GM12878 (cell line): ENCODE data around the gene SLC20A1. TPM values are rescaled to one million over a fixed set of nuclear protein-coding genes. Genes with fewer than 3 reads are reported as not detected.
"Not testable (repeated sequence)": the region's sequence is repeated elsewhere in the genome, so short reads cannot be mapped to it uniquely, and the experiment has no call there.

Experiments
- ATAC-seq: fragments of 200-7000 bp; cut with Tn5 transposase; 3 replicates; pipeline ENCODE4 v1.9.1; 2020; ENCODE audit warnings: mild to moderate bottlenecking, moderate library complexity
- BruUV-seq: library from RNA; stranded (reverse); fragments of 400-500 nt; replicated peaks from 2 replicates; lab custom pipeline; 2021; lab: Mats Ljungman, UMichigan
- CTCF ChIA-PET: fragments of 300-600 bp; sonication (Branson Sonifier 250); formaldehyde crosslinking; extraction: SDS; loops from one replicate; lab custom pipeline; 2021; ENCODE audit warnings: inconsistent platforms; lab: Yijun Ruan, JAX
- POLR2A ChIA-PET: fragments of 350-600 bp; formaldehyde crosslinking; extraction: SDS; loops from one replicate; lab custom pipeline; 2021; ENCODE audit warnings: inconsistent platforms; lab: Charles Lee
- RAD21 ChIA-PET: fragments of 300-600 bp; sonication (Branson Sonifier 250); formaldehyde crosslinking; loops from one replicate; lab custom pipeline; 2023; ENCODE audit warnings: antibody characterized with exemption; ENCODE audit not compliant: unreplicated experiment; lab: Charles Lee
- SMC1A ChIA-PET: fragments of 300-600 bp; sonication (Branson Sonifier 250); formaldehyde crosslinking; loops from one replicate; lab custom pipeline; 2023; ENCODE audit not compliant: unreplicated experiment, uncharacterized antibody; lab: Charles Lee
- DNase-seq: peaks from one replicate; pipeline ENCODE4 v3.0.0-alpha.2; 2011; ENCODE audit warnings: low read depth, low spot score
- FAIRE-seq: peaks from 3 replicates; lab custom pipeline; 2011; peaks lifted over from hg19 to GRCh38; lab: Jason Lieb, UNC
- H2AFZ ChIP-seq: 2 replicates; pipeline ENCODE4 v1.6.0; 2011; ENCODE audit warnings: low read depth, low read length, control low read depth; ENCODE audit not compliant: control insufficient read depth
- H3K27ac ChIP-seq: 2 replicates; pipeline ENCODE4 v1.5.1; 2011; ENCODE audit warnings: control low read depth; ENCODE audit not compliant: control insufficient read depth, insufficient read depth
- H3K27me3 ChIP-seq, 2 experiments: replicated peaks in 1 of 2; 2 replicates each; pipeline versions ENCODE4 v1.6.0 to v1.6.1; 2011; ENCODE audit warnings: low read length in 1 of 2; ENCODE audit not compliant: control insufficient read depth in 2 of 2, insufficient read depth in 2 of 2
- H3K36me3 ChIP-seq, 2 experiments: 2 replicates each; pipeline ENCODE4 v1.5.1; 2011; ENCODE audit warnings: low read length in 1 of 2; ENCODE audit not compliant: control insufficient read depth in 2 of 2, insufficient read depth in 2 of 2
- H3K4me1 ChIP-seq: 2 replicates; pipeline ENCODE4 v1.6.1; 2011; ENCODE audit warnings: mild to moderate bottlenecking, low read length, moderate library complexity, mixed read lengths; ENCODE audit not compliant: control insufficient read depth, insufficient read depth
- H3K4me2 ChIP-seq: 2 replicates; pipeline ENCODE4 v1.6.0; 2011; ENCODE audit warnings: control low read depth; ENCODE audit not compliant: control insufficient read depth, insufficient read depth
- H3K4me3 ChIP-seq: fragments of 200-600 bp; sonication (generic); 2 replicates; pipeline ENCODE4 v1.5.1; 2016
- H3K79me2 ChIP-seq: 2 replicates; pipeline ENCODE4 v1.6.0; 2011; ENCODE audit warnings: low read length; ENCODE audit not compliant: control insufficient read depth, insufficient read depth
- H3K9ac ChIP-seq: 2 replicates; pipeline ENCODE4 v1.8.0; 2011; ENCODE audit warnings: low read length, control low read depth, mixed read lengths; ENCODE audit not compliant: control insufficient read depth, insufficient read depth
- H3K9me3 ChIP-seq: replicated peaks from 3 replicates; pipeline ENCODE4 v1.5.1; 2011; ENCODE audit warnings: mild to moderate bottlenecking, low read length; ENCODE audit not compliant: control insufficient read depth, insufficient read depth
- H4K20me1 ChIP-seq: 2 replicates; pipeline ENCODE4 v1.6.0; 2011; ENCODE audit not compliant: control insufficient read depth, insufficient read depth
- E4F1 ChIP-seq: fragments of 450-650 bp; IDR thresholded peaks from 2 replicates; pipeline ENCODE4 v1.6.1; 2018; ENCODE audit warnings: borderline replicate concordance, mild to moderate bottlenecking; ENCODE audit not compliant: partially characterized antibody
- EED ChIP-seq: sonication (generic); IDR thresholded peaks from 2 replicates; pipeline ENCODE4 v1.6.1; 2016; ENCODE audit warnings: antibody characterized with exemption, low read depth
- HDAC6 ChIP-seq: fragments of 200-600 bp; sonication (generic); IDR thresholded peaks from one replicate; pipeline ENCODE4 v1.8.0; 2017; ENCODE audit warnings: antibody characterized with exemption; ENCODE audit not compliant: unreplicated experiment
- KDM1A ChIP-seq: fragments of 200-600 bp; sonication (generic); IDR thresholded peaks from 2 replicates; pipeline ENCODE4 v1.6.1; 2016; ENCODE audit warnings: borderline replicate concordance
- MLLT1 ChIP-seq: fragments of 450-650 bp; IDR thresholded peaks from 2 replicates; pipeline ENCODE4 v1.6.1; 2016; ENCODE audit warnings: mild to moderate bottlenecking
- MYB ChIP-seq: fragments of 150-350 bp; IDR thresholded peaks from 2 replicates; pipeline ENCODE4 v1.6.1; 2014; ENCODE audit warnings: mild to moderate bottlenecking, low read depth, low read length, borderline replicate concordance
- NR2C1 ChIP-seq: fragments of 450-650 bp; IDR thresholded peaks from 2 replicates; pipeline ENCODE4 v1.6.1; 2017; ENCODE audit warnings: antibody characterized with exemption, mild to moderate bottlenecking, moderate library complexity
- PAX5 ChIP-seq: IDR thresholded peaks from 2 replicates; pipeline ENCODE4 v1.6.1; 2011; ENCODE audit warnings: low read depth, low read length, borderline replicate concordance
- SPI1 ChIP-seq: IDR thresholded peaks from 2 replicates; pipeline ENCODE4 v1.6.1; 2011; ENCODE audit warnings: low read depth, mild to moderate bottlenecking, low read length, moderate library complexity, borderline replicate concordance; ENCODE audit not compliant: insufficient read depth
- SREBF1 ChIP-seq: IDR thresholded peaks from 2 replicates; pipeline ENCODE4 v1.6.1; 2012; ENCODE audit warnings: mild to moderate bottlenecking, low read length
- WGBS: methylation state at CpG from one replicate; pipeline ENCODE4 v1.1.6; 2016; ENCODE audit warnings: low lambda C conversion rate; ENCODE audit not compliant: insufficient replicate concordance, insufficient coverage; ENCODE audit errors: missing lambda C conversion rate; 5-methylcytosine and 5-hydroxymethylcytosine counted together
- in situ Hi-C: fragments of 300-500 bp; cut with MboI; formaldehyde crosslinking; loops from 9 replicates; pipeline ENCODE4 v1.14.3; 2018; ENCODE audit warnings: mixed read lengths
- intact Hi-C: fragments of 100-400 bp; cut with micrococcal nuclease; formaldehyde crosslinking; loops from one replicate; pipeline ENCODE4 v1.14.2; 2022; ENCODE audit not compliant: unreplicated experiment
- polyA plus RNA-seq, 11 experiments: library from polyadenylated mRNA; depleted of rRNA in 4 of 11; unstranded in 6 of 11; stranded (reverse) in 5 of 11; fragments of >200 nt; fragmentation: Nextera tagmentation in 4 of 11; fragmentation: Illumina TruSeq in 1 of 11; extraction: Ambion mirVana in 4 of 11; extraction: Trizol in 1 of 11; gene quantifications; 1 replicate in 1 of 11; 2 replicates in 10 of 11; pipeline versions ENCODE4 v1.2.1 to v1.2.3, GENCODE V29; 2011 to 2016; ENCODE audit warnings: inconsistent platforms in 2 of 11, missing spikeins in 2 of 11, low read depth in 1 of 11
- total RNA-seq, 4 experiments: library from RNA; depleted of rRNA in 3 of 4; stranded (reverse); fragments of >200 nt in 3 of 4; fragmentation: Illumina TruSeq in 1 of 4; extraction: Trizol in 1 of 4; gene quantifications; 2 replicates each; pipeline versions ENCODE4 v1.2.1 to v1.2.3, GENCODE V29; 2013 to 2021

Gene SLC20A1
- total and polyA plus RNA-seq, 10 of the 15 experiments (the other 5 are each of a cell fraction or from before 2014, with no cell fraction given), result 21.2 to 59.1 (median 43.2) TPM

- TF ChIP-seq E4F1 (no peak), SPI1 (0 out of 2 replicates have a peak, but pooled peaks have one; percentile 10), SREBF1 (no peak), KDM1A (no peak), PAX5 (peak; percentile 46; the same call in 1 of the 2 replicates), EED (peak; percentile 80; the same call in 1 of the 2 replicates), NR2C1 (no peak), HDAC6 (no peak), MYB (no peak)
Observed at GRCh38 chr2:112706170-112706664, 60.5 kb downstream of the SLC20A1 start (continued).

- H3K4me1 ChIP-seq, result peaks cover 47% of the 10 kb centered on the region
- intact Hi-C loops, result loop anchor here (5.0 to 10.0 kb wide), 2 partner anchors 60 to 652 kb away; partner anchors contain the start of genes SLC20A1 and TMEM87B
- POLR2A ChIA-PET, result interaction anchor here (0.5 to 8.2 kb wide), 10 partner anchors 8 to 124 kb away, joined by 3 to 74 read pairs (median 6); partner anchors contain the start of gene SLC20A1
- H3K9me3 ChIP-seq, H3K4me3 ChIP-seq, H3K36me3 ChIP-seq: not testable (repeated sequence)
- H3K4me2 ChIP-seq, result peak overlapping the region; percentile 90; the same call in 1 of the 2 replicates
- peak; percentile 27; the same call in 1 of the 2 replicates for TF ChIP-seq MLLT1
- TF ChIP-seq, all 136 proteins: peak for 1; not testable (repeated sequence) for 135
- ATAC-seq, H4K20me1 ChIP-seq, H3K27me3 ChIP-seq, H2AFZ ChIP-seq, DNase-seq, H3K9ac ChIP-seq, BruUV-seq, FAIRE-seq, H3K79me2 ChIP-seq, in situ Hi-C loops: not testable (repeated sequence)
- SMC1A ChIA-PET, result interaction anchor here (0.8 to 11.5 kb wide), 12 partner anchors 13 to 175 kb away, joined by 3 to 271 read pairs (median 7); partner anchors contain the start of genes CHCHD5 and SLC20A1
- peak overlapping the region; percentile 94 for H3K27ac ChIP-seq
- CTCF ChIA-PET, result interaction anchor here (0.6 to 6.9 kb wide), 10 partner anchors 8 to 235 kb away, joined by 3 to 102 read pairs (median 20); partner anchors contain the start of gene SLC20A1
- RAD21 ChIA-PET, result interaction anchor here (1.1 to 6.7 kb wide), 14 partner anchors 8 to 235 kb away, joined by 3 to 145 read pairs (median 7); partner anchors contain the start of gene CHCHD5
- WGBS, result 92% methylated on average over 9 of the region's 9 CpGs
Observed at GRCh38 chr2:112706947-112707346, 61.2 kb downstream of the SLC20A1 start.
